Measurements from ENCODE around the gene ARL9.

The ARL9 gene

GRCh38 chr4:56532239-56532638 is 26.6 kb downstream of the ARL9 start:
- peaks cover 47% of the 10 kb centered on the region for H3K27me3 ChIP-seq (ENCODE audit: control insufficient read depth, insufficient read depth, low read length)

GRCh38 chr4:56535915-56536314 is 30.3 kb downstream of the ARL9 start:
- Histone ChIP-seq H3K9me3 (ENCODE audit: control insufficient read depth, low read depth, low read length) (no peaks in the 10 kb centered on the region), H3K4me1 (ENCODE audit: control insufficient read depth, low read depth, low read length) (no peaks in the 10 kb centered on the region), H3K4me3 (ENCODE audit: low read length) (no peak overlapping the region), H3K36me3 (ENCODE audit: control insufficient read depth, low read depth, low read length) (no peaks in the 10 kb centered on the region), H3K27ac (ENCODE audit: low read length) (no peak overlapping the region), H3K27me3 (ENCODE audit: control insufficient read depth, insufficient read depth, low read length) (peaks cover 32% of the 10 kb centered on the region), H3K9ac (ENCODE audit: low read length) (no peak overlapping the region)

More at GRCh38 chr4:56532239-56532638, 26.6 kb downstream of the ARL9 start:
- Histone ChIP-seq H3K4me3 (ENCODE audit: low read length) (no peak overlapping the region), H3K36me3 (ENCODE audit: control insufficient read depth, low read depth, low read length) (no peaks in the 10 kb centered on the region), H3K9ac (ENCODE audit: low read length) (no peak overlapping the region), H3K27ac (ENCODE audit: low read length) (no peak overlapping the region), H3K4me1 (ENCODE audit: control insufficient read depth, low read depth, low read length) (no peaks in the 10 kb centered on the region), H3K9me3 (ENCODE audit: control insufficient read depth, low read depth, low read length) (no peaks in the 10 kb centered on the region)

- no peaks in the 10 kb centered on the region for H3K36me3 ChIP-seq (ENCODE audit: control insufficient read depth, low read depth, low read length)
- H3K27me3 ChIP-seq (ENCODE audit: control insufficient read depth, insufficient read depth, low read length) = peaks cover 20% of the 10 kb centered on the region
- no peak overlapping the region for H3K27ac ChIP-seq (ENCODE audit: low read length)
- H3K4me1 ChIP-seq (ENCODE audit: control insufficient read depth, low read depth, low read length) = no peaks in the 10 kb centered on the region
- H3K4me3 ChIP-seq (ENCODE audit: low read length) = no peak overlapping the region
- no peaks in the 10 kb centered on the region for H3K9me3 ChIP-seq (ENCODE audit: control insufficient read depth, low read depth, low read length)
- no peak overlapping the region for H3K9ac ChIP-seq (ENCODE audit: low read length)
These were observed 31.6 kb downstream of the ARL9 start for GRCh38 chr4:56537147-56537546.

GRCh38 chr4:56540826-56541225 is 35.2 kb downstream of the ARL9 start:
- no peaks in the 10 kb centered on the region for H3K4me1 ChIP-seq (ENCODE audit: control insufficient read depth, low read depth, low read length)
- no peak overlapping the region for H3K4me3 ChIP-seq (ENCODE audit: low read length)
- H3K27ac ChIP-seq (ENCODE audit: low read length) = no peak overlapping the region
- no peaks in the 10 kb centered on the region for H3K9me3 ChIP-seq (ENCODE audit: control insufficient read depth, low read depth, low read length)
- H3K36me3 ChIP-seq (ENCODE audit: control insufficient read depth, low read depth, low read length) = no peaks in the 10 kb centered on the region
- H3K27me3 ChIP-seq (ENCODE audit: control insufficient read depth, insufficient read depth, low read length) = peaks cover 10% of the 10 kb centered on the region
- no peak overlapping the region for H3K9ac ChIP-seq (ENCODE audit: low read length)

GRCh38 chr4:56544573-56545131 is 39.1 kb downstream of the ARL9 start:
- no peak overlapping the region for H3K9ac ChIP-seq (ENCODE audit: low read length)
- H3K27ac ChIP-seq (ENCODE audit: low read length) = no peak overlapping the region

GRCh38 chr4:56550642-56551041 is 45.1 kb downstream of the ARL9 start:
- Histone ChIP-seq H3K4me3 (ENCODE audit: low read length) (no peak overlapping the region), H3K27ac (ENCODE audit: low read length) (no peak overlapping the region), H3K36me3 (ENCODE audit: control insufficient read depth, low read depth, low read length) (no peaks in the 10 kb centered on the region), H3K9ac (ENCODE audit: low read length) (no peak overlapping the region), H3K4me1 (ENCODE audit: control insufficient read depth, low read depth, low read length) (no peaks in the 10 kb centered on the region), H3K27me3 (ENCODE audit: control insufficient read depth, insufficient read depth, low read length) (no peaks in the 10 kb centered on the region), H3K9me3 (ENCODE audit: control insufficient read depth, low read depth, low read length) (no peaks in the 10 kb centered on the region)

More at GRCh38 chr4:56544573-56545131, 39.1 kb downstream of the ARL9 start:
- no peaks in the 10 kb centered on the region for H3K9me3 ChIP-seq (ENCODE audit: control insufficient read depth, low read depth, low read length)
- H3K36me3 ChIP-seq (ENCODE audit: control insufficient read depth, low read depth, low read length) = no peaks in the 10 kb centered on the region
- H3K4me3 ChIP-seq (ENCODE audit: low read length) = peak overlapping the region; percentile 66
- H3K4me1 ChIP-seq (ENCODE audit: control insufficient read depth, low read depth, low read length) = no peaks in the 10 kb centered on the region
- H3K27me3 ChIP-seq (ENCODE audit: control insufficient read depth, insufficient read depth, low read length) = peaks cover 10% of the 10 kb centered on the region

GRCh38 chr4:56551516-56551915 is 45.9 kb downstream of the ARL9 start:
- no peak overlapping the region for H3K4me3 ChIP-seq (ENCODE audit: low read length)
- no peak overlapping the region for H3K27ac ChIP-seq (ENCODE audit: low read length)
- H3K4me1 ChIP-seq (ENCODE audit: control insufficient read depth, low read depth, low read length) = no peaks in the 10 kb centered on the region
- no peak overlapping the region for H3K9ac ChIP-seq (ENCODE audit: low read length)
- no peaks in the 10 kb centered on the region for H3K9me3 ChIP-seq (ENCODE audit: control insufficient read depth, low read depth, low read length)
- H3K36me3 ChIP-seq (ENCODE audit: control insufficient read depth, low read depth, low read length) = no peaks in the 10 kb centered on the region
- no peaks in the 10 kb centered on the region for H3K27me3 ChIP-seq (ENCODE audit: control insufficient read depth, insufficient read depth, low read length)

- no peaks in the 10 kb centered on the region for H3K27me3 ChIP-seq (ENCODE audit: control insufficient read depth, insufficient read depth, low read length)
- H3K36me3 ChIP-seq (ENCODE audit: control insufficient read depth, low read depth, low read length) = no peaks in the 10 kb centered on the region
- H3K4me1 ChIP-seq (ENCODE audit: control insufficient read depth, low read depth, low read length) = no peaks in the 10 kb centered on the region
- H3K4me3 ChIP-seq (ENCODE audit: low read length) = no peak overlapping the region
- no peaks in the 10 kb centered on the region for H3K9me3 ChIP-seq (ENCODE audit: control insufficient read depth, low read depth, low read length)
- no peak overlapping the region for H3K27ac ChIP-seq (ENCODE audit: low read length)
- no peak overlapping the region for H3K9ac ChIP-seq (ENCODE audit: low read length)
These were observed 46.7 kb downstream of the ARL9 start for GRCh38 chr4:56552273-56552672.

GRCh38 chr4:56570041-56570440 is 64.5 kb downstream of the ARL9 start:
- no peak overlapping the region for H3K9ac ChIP-seq (ENCODE audit: low read length)
- H3K4me3 ChIP-seq (ENCODE audit: low read length) = no peak overlapping the region
- no peaks in the 10 kb centered on the region for H3K9me3 ChIP-seq (ENCODE audit: control insufficient read depth, low read depth, low read length)
- no peaks in the 10 kb centered on the region for H3K4me1 ChIP-seq (ENCODE audit: control insufficient read depth, low read depth, low read length)
- H3K27ac ChIP-seq (ENCODE audit: low read length) = no peak overlapping the region
- H3K36me3 ChIP-seq (ENCODE audit: control insufficient read depth, low read depth, low read length) = no peaks in the 10 kb centered on the region
- no peaks in the 10 kb centered on the region for H3K27me3 ChIP-seq (ENCODE audit: control insufficient read depth, insufficient read depth, low read length)

All from iPS-18a (cell line).